Breast epithelium (tissue), 4 donors: ENCODE measurements around the gene MUC4. TPM values are rescaled to one million over a fixed set of nuclear protein-coding genes. Genes with fewer than 3 reads are reported as not detected.
"Not testable (repeated sequence)": the region's sequence is repeated elsewhere in the genome, so short reads cannot be mapped to it uniquely, and the experiment has no call there.

Experiments used
- DNase-seq, 2 donors: peaks; one replicate each; pipeline ENCODE4 v3.0.0-alpha.2; 2019; ENCODE audit warnings: low spot score in 2 of 2
- H3K27ac ChIP-seq, 2 donors: fragments of 200-600 bp; sonication (generic) in 1 of 2; one replicate each; pipeline ENCODE4 v1.5.1; 2016 to 2019; ENCODE audit warnings: mild to moderate bottlenecking in 1 of 2
- H3K27me3 ChIP-seq, 2 donors: fragments of 200-600 bp; sonication (generic) in 1 of 2; one replicate each; pipeline versions ENCODE4 v1.5.1 to v1.6.0; 2017 to 2019; ENCODE audit warnings: control low read depth in 1 of 2, mild to moderate bottlenecking in 1 of 2
- H3K36me3 ChIP-seq: fragments of 200-600 bp; one replicate; pipeline ENCODE4 v1.5.1; 2019
- H3K4me1 ChIP-seq, 2 donors: fragments of 200-600 bp; sonication (generic); one replicate each; pipeline ENCODE4 v1.5.1; 2016 to 2019; ENCODE audit warnings: control low read depth in 1 of 2
- H3K4me3 ChIP-seq, 3 donors: fragments of 200-600 bp; sonication (generic); 1 replicate in 2 of 3; 2 replicates in 1 of 3; pipeline ENCODE4 v1.5.1; 2016 to 2019; ENCODE audit warnings: mild to moderate bottlenecking in 3 of 3, moderate library complexity in 2 of 3
- H3K9me3 ChIP-seq, 2 donors: fragments of 200-600 bp; sonication (generic) in 1 of 2; one replicate each; pipeline ENCODE4 v1.5.1; 2016 to 2019; ENCODE audit warnings: control low read depth in 1 of 2
- CTCF ChIP-seq, 3 donors: fragments of 450-650 bp; IDR thresholded peaks; one replicate each; pipeline ENCODE4 v1.5.1; 2016 to 2017; ENCODE audit warnings: antibody characterized with exemption in 3 of 3, mild to moderate bottlenecking in 3 of 3, moderate library complexity in 3 of 3
- POLR2A ChIP-seq: fragments of 450-650 bp; IDR thresholded peaks from one replicate; pipeline ENCODE4 v1.6.1; 2016; ENCODE audit warnings: antibody characterized with exemption, mild to moderate bottlenecking, moderate library complexity
- POLR2AphosphoS5 ChIP-seq, 3 donors: sonication (generic); formaldehyde crosslinking; IDR thresholded peaks; one replicate each; pipeline ENCODE4 v1.6.1; 2017; ENCODE audit warnings: antibody characterized with exemption in 3 of 3
- intact Hi-C: fragments of 100-400 bp; cut with DNase I; formaldehyde crosslinking; loops from one replicate; pipeline ENCODE4 v1.15.1; 2023; ENCODE audit warnings: low total_unique reads
- total RNA-seq, 3 donors: library from RNA; depleted of rRNA; stranded (reverse); fragments of >200 nt; gene quantifications; one replicate each; pipeline ENCODE4 v1.1.0, GENCODE V29; 2016

The MUC4 gene
- total RNA-seq, 3 donors from 2014 or later = under 0.01 to 1.3 TPM; not detected in 1

GRCh38 chr3:195746346-195746745 is 65.4 kb downstream of the MUC4 start:
- no peaks in the 10 kb centered on the region for H3K4me1 ChIP-seq
- intact Hi-C loops = loop anchor here (1.0 kb wide), 1 partner anchor 42 kb away; no protein-coding TSS in a partner anchor
- H3K36me3 ChIP-seq = no peaks in the 10 kb centered on the region
- H3K27ac ChIP-seq = no peak overlapping the region
- DNase-seq = no peak
- H3K9me3 ChIP-seq = no peaks in the 10 kb centered on the region
- no peaks in the 10 kb centered on the region for H3K27me3 ChIP-seq
- H3K4me3 ChIP-seq = no peak overlapping the region
- TF ChIP-seq CTCF (IDR thresholded peaks at IDR 0.05) (no peak), POLR2AphosphoS5 (IDR thresholded peaks at IDR 0.05) (no peak), POLR2A (no peak)

- Histone ChIP-seq H3K27ac (no peak overlapping the region), H3K9me3 (no peaks in the 10 kb centered on the region), H3K4me1 (no peaks in the 10 kb centered on the region), H3K27me3 (no peaks in the 10 kb centered on the region), H3K4me3 (no peak overlapping the region), H3K36me3 (no peaks in the 10 kb centered on the region)
- TF ChIP-seq POLR2AphosphoS5 (IDR thresholded peaks at IDR 0.05) (no peak), POLR2A (no peak), CTCF (IDR thresholded peaks at IDR 0.05) (no peak)
- intact Hi-C loops = no loop called here
- DNase-seq = no peak
These were observed 67.3 kb downstream of the MUC4 start for GRCh38 chr3:195744437-195744836.

GRCh38 chr3:195739561-195740111 is 72.1 kb downstream of the MUC4 start:
- no peaks in the 10 kb centered on the region for H3K4me1 ChIP-seq
- no peak overlapping the region for H3K27ac ChIP-seq
- intact Hi-C loops = no loop called here
- no peak for DNase-seq
- no peaks in the 10 kb centered on the region for H3K27me3 ChIP-seq
- TF ChIP-seq POLR2A = no peak
- no peak for TF ChIP-seq CTCF (IDR thresholded peaks at IDR 0.05)
- no peak for TF ChIP-seq POLR2AphosphoS5 (IDR thresholded peaks at IDR 0.05)
- H3K4me3 ChIP-seq = no peak overlapping the region
- no peaks in the 10 kb centered on the region for H3K36me3 ChIP-seq
- no peaks in the 10 kb centered on the region for H3K9me3 ChIP-seq

- no peak for TF ChIP-seq CTCF (IDR thresholded peaks at IDR 0.05)
- no peak for TF ChIP-seq POLR2A
- no peak for TF ChIP-seq POLR2AphosphoS5 (IDR thresholded peaks at IDR 0.05)
- intact Hi-C loops = no loop called here
- H3K27me3 ChIP-seq = no peaks in the 10 kb centered on the region
These were observed 73.3 kb downstream of the MUC4 start for GRCh38 chr3:195738274-195739044.

GRCh38 chr3:195737782-195738181 is 73.9 kb downstream of the MUC4 start:
- H3K36me3 ChIP-seq, intact Hi-C loops, DNase-seq, H3K4me3 ChIP-seq, H3K27me3 ChIP-seq, H3K4me1 ChIP-seq, H3K27ac ChIP-seq, H3K9me3 ChIP-seq: not testable (repeated sequence)

More at GRCh38 chr3:195738274-195739044, 73.3 kb downstream of the MUC4 start:
- no peak overlapping the region for H3K27ac ChIP-seq
- no peak for DNase-seq
- H3K9me3 ChIP-seq = no peaks in the 10 kb centered on the region
- H3K4me3 ChIP-seq = no peak overlapping the region
- H3K36me3 ChIP-seq = no peaks in the 10 kb centered on the region
- H3K4me1 ChIP-seq = no peaks in the 10 kb centered on the region
